NCI-H1930 (cell line): ENCODE measurements around the gene SASH1.

ENCODE experiments used
- DNase-seq, 2 experiments: peaks; one replicate each; lab custom pipeline; 2025; lab: John Stamatoyannopoulos, UW

Gene SASH1

GRCh38 chr6:148405894-148406293, 63.3 kb downstream of the SASH1 start:
- DNase-seq: no peak

GRCh38 chr6:148406579-148407371, 64.1 kb downstream of the SASH1 start:
- DNase-seq: no peak

- DNase-seq: no peak
Observed at GRCh38 chr6:148407372-148407771, 64.7 kb downstream of the SASH1 start.

- DNase-seq: no peak
Observed at GRCh38 chr6:148413321-148414091, 70.9 kb downstream of the SASH1 start.

- DNase-seq: no peak
Observed at GRCh38 chr6:148414092-148414489, 71.5 kb downstream of the SASH1 start.

- no peak for DNase-seq
Observed at GRCh38 chr6:148414836-148415235, 72.2 kb downstream of the SASH1 start.

GRCh38 chr6:148415511-148416260, 73.0 kb downstream of the SASH1 start:
- no peak for DNase-seq

- no peak for DNase-seq
Observed at GRCh38 chr6:148416330-148416965, 73.8 kb downstream of the SASH1 start.

- DNase-seq: no peak
Observed at GRCh38 chr6:148417045-148417444, 74.4 kb downstream of the SASH1 start.

- no peak for DNase-seq
Observed at GRCh38 chr6:148419430-148419829, 76.8 kb downstream of the SASH1 start.

GRCh38 chr6:148422085-148422484, 79.4 kb downstream of the SASH1 start:
- no peak for DNase-seq

- DNase-seq: no peak
Observed at GRCh38 chr6:148423133-148423532, 80.5 kb downstream of the SASH1 start.

- DNase-seq: no peak
Observed at GRCh38 chr6:148423601-148424270, 81.1 kb downstream of the SASH1 start.

- no peak for DNase-seq
Observed at GRCh38 chr6:148425443-148425842, 82.8 kb downstream of the SASH1 start.

GRCh38 chr6:148426317-148426977, 83.8 kb downstream of the SASH1 start:
- DNase-seq: no peak

GRCh38 chr6:148427333-148427732, 84.7 kb downstream of the SASH1 start:
- DNase-seq: no peak

- DNase-seq: no peak
Observed at GRCh38 chr6:148429423-148429822, 86.8 kb downstream of the SASH1 start.

- DNase-seq: no peak
Observed at GRCh38 chr6:148430897-148431296, 88.3 kb downstream of the SASH1 start.

- no peak for DNase-seq
Observed at GRCh38 chr6:148431413-148431812, 88.8 kb downstream of the SASH1 start.

- DNase-seq: no peak
Observed at GRCh38 chr6:148431840-148432239, 89.2 kb downstream of the SASH1 start.
